SW480 (cell line): ENCODE data around the gene KREMEN2.

Experiments
- DNase-seq: peaks from one replicate; pipeline ENCODE4 v3.0.0-alpha.2; 2016; ENCODE audit warnings: low spot score

Gene KREMEN2

DNA sequence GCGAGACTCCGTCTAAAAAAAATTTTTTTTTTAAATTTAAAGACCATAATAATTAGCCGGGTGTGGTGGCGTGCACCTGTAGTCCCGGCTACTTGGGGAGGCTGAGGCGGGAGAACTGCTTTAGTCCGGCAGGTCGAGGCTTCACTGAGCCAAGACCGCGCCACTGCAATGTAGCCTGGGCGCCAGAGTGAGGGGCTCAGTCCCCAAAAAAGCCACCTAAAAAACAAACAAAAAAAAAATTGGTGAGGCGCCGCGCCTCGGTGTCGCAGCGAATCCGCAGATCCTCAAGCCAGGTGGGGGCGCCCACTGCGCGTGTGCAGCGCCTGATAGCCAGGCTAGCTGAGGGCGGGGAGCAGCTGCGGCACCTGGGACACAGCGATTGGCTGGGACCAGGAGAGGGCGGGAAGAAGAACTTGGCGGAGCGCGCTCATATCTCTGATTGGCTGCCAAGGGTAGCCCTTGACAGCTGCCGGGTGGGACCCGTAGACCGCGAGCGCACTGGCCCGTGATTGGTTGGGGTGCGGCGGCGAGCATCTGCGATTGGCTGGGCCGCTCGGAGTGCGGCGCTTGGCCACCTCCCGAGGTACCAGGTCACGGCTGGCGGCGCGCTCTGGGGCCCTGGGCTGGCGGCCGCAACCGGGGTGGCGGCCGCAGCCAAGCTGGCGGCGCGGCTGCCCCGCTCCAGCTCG, 39.7 kb downstream of the KREMEN2 start:
- peak; percentile 98 for DNase-seq

DNA sequence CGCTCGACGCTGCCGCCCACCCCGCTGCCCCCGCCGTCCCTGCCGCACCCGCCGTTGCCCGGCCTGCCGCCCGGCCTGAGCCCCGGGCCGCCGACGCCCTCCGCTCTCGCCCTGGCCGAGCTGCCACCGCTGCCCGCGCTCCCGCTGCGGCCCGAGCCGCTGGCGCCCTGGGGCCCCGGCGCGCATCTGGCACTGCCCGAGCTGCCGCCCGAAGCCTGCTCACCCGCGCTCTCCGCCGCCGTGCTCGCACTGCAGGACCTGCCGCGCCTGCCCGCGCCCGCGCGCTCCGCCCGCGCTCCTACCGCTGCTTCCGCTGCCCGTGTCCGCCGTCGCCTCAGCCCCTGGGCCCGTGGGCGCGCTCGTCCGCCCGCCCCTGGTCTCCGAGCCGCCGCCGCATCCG, 40.2 kb downstream of the KREMEN2 start:
- peak; percentile 68 for DNase-seq

DNA sequence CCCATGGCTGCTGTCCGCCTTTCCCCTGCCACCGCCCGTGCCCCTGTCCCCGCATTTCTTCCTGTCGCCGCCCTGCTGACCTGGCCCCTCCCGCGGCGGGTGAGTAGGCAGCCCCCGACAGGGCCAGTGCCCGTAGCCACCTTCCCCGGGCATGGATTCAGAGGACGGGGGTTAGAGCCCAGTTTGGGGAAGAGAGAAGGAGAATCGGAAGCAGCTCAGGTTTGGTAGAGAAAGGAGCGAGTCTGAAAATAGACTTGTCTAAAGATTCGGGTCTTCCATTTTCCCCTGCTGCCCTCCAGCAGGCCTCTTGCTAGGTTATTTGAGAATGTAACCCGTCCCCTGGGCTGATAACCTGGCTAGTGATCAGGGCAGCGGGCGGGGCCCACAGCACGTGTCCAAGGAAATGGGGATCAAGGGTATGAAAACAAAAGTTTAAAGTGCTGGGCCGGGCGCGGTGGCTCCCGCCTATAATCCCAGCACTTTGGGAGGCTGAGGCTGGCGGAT, 40.8 kb downstream of the KREMEN2 start:
- DNase-seq, result peak; percentile 76

DNA sequence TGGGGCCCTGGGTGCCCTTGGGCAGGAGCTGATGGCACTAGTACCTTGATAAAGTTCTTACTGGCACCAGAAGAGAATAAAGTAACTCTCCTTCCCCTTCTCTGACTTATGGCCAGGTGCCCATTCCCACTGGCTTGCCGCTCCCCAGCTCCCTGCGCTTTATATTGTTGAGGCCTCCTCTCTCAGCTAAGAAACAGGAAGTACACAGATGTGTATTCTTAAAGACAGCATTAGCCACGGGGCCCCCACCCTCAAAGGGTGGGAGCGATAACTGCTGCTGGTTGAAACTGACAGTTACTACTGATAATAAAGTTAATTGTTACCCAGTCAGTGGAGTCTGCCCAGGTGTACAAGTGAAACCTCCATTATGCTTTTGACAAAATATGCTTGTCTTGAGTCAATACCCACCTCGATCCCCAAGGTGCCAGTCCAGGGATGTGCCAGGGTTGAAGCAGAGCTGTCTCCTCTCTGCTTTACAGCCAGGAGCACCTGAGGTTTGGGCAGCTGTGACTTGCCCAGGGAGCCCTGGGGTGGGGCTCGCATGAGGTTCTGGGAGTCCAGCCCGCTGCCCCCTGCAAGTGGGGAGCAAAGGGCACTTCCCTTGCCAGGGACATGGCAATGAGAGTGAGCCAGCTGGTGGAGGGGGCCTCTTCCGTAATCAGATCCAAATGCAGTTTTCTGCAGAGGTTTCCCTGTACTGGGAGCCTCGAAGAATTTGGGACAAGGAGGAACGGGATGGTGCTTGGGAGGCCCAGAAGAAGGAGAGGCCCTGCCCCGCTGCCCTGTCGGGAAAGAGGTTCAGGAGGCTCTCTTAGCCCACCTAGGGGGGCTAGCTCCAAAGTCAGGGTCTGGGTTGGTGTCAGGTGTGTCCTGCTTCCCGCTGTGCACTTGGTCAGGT, 43.2 kb downstream of the KREMEN2 start:
- DNase-seq, result no peak

- DNase-seq, result no peak
Measured at GRCh38 chr16:3007957-3008689, 44.0 kb downstream of the KREMEN2 start.

GRCh38 chr16:3008690-3009037, 44.6 kb downstream of the KREMEN2 start:
- DNase-seq, result no peak

DNA sequence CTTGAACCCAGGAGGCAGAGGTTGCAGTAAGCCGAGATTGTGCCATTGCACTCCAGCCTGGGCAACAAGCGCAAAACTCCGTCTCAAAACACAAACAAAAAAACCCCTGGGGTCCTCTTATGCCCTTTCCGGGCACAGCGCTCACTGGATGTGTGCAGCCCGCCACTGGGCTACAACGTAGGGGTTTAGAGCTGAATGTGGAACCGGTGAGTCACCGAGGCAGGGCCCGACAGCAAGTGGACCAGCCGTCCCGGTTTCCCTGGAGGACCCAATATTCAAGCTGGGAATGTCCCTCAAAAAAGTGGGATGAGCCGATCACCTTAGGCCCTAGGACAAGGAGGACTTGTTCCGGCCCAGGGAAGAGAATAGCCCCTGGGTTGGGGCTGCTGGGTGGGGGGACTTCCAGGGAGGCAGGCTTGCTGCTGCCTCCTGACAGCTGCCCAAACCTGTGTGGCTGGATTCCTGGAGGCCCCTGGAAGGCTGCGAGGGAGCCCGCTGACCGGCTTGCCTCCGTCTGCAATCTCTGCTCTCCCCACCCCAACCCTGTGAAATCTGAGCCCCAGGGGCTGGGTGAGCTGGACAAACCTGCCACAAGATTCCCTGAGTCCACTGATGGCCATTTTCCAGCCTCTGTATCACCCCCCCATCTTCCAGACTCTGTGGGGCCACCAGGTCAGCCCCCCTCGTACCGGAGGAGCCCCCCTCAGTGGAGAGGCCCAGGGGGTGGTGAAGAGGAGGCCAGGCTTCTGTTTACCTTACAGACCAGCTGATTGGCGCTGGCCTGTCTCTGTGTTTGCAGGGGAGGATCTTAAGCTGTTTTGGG, 45.7 kb downstream of the KREMEN2 start:
- DNase-seq, result no peak

DNA sequence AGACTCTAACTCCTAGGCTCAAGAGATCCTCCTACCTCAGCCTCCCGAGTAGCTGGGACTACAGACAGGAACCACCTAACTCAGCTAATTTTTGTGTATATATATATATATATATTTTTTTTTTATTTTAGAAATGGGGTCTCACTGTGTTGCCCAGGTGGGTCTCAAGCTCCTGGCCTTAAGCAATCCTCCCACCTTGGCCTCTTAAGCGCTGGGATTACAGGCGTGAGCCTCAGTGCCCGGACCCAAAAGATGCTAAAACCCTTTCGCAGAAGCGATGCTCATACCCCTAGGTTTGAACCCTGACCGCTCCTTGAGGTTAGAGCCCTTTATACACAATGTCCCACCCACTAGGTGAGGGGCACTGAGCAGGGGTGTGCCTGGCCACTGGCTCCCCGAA, 46.4 kb downstream of the KREMEN2 start:
- no peak for DNase-seq

DNA sequence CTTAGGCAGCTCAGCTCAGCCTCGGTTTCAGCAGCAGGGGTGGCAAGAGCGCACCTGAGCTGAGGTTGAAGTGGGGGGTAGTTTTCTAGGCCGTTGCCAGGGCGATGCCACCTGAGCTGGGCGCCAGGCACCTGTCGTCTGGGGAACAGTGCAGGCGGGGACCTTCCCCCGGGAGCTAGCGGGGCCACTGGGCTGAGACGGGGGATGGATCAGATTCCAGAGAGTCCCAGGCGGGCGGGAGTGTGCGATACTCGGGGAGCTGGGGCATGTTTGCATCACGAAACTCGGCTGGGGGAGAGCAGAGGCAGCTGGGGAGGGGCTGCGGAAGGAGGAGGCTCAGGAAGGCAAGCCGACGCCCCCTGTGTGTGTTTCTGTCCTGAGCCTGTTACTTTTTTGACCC, 48.2 kb downstream of the KREMEN2 start:
- DNase-seq, result no peak

GRCh38 chr16:3012828-3013420, 48.8 kb downstream of the KREMEN2 start, which contains the start of gene CLDN9:
CLDN9 (plus strand) TSS chr16:3012923; CDS start chr16:3013363, 440 bp downstream.
- DNase-seq, result peak; percentile 75

GRCh38 chr16:3013491-3013951, 49.4 kb downstream of the KREMEN2 start:
- DNase-seq, result no peak

GRCh38 chr16:3013998-3014690, 50.1 kb downstream of the KREMEN2 start:
- DNase-seq, result no peak

- no peak for DNase-seq
Measured at GRCh38 chr16:3014971-3015370, 50.9 kb downstream of the KREMEN2 start.

GRCh38 chr16:3015865-3016521, 51.9 kb downstream of the KREMEN2 start:
- DNase-seq, result no peak

GRCh38 chr16:3017344-3017743, 53.3 kb downstream of the KREMEN2 start:
- DNase-seq, result no peak
